Activated CD8-positive, alpha-beta T cell treated with anti-CD3 and anti-CD28 coated beads for 36 hours (primary cell): Measurements from ENCODE around the gene COL20A1. TPM values are rescaled to one million over a fixed set of nuclear protein-coding genes. Genes with fewer than 3 reads are reported as not detected.

Source experiments
- ATAC-seq: fragments of 200-7000 bp; cut with Tn5 transposase; one replicate; pipeline ENCODE4 v1.10.0; 2021; ENCODE audit warnings: mild to moderate bottlenecking, moderate library complexity
- CTCF ChIA-PET: fragments of 350-600 bp; sonication (Branson Sonifier 250); formaldehyde crosslinking; loops from one replicate; lab custom pipeline; 2021; ENCODE audit warnings: antibody characterized with exemption; lab: Charles Lee
- POLR2A ChIA-PET: fragments of 350-600 bp; sonication (Branson Sonifier 250); formaldehyde crosslinking; loops from one replicate; lab custom pipeline; 2021; ENCODE audit warnings: antibody characterized with exemption; lab: Charles Lee
- DNase-seq: peaks from one replicate; pipeline ENCODE4 v3.0.0-alpha.2; 2020
- H3K27ac Mint-ChIP-seq: one replicate; pipeline ENCODE4 v1.8.0; 2021; ENCODE audit warnings: mild to moderate bottlenecking, mixed read lengths
- H3K27me3 Mint-ChIP-seq: one replicate; pipeline ENCODE4 v1.8.0; 2021; ENCODE audit warnings: mixed read lengths
- H3K36me3 Mint-ChIP-seq: one replicate; pipeline ENCODE4 v1.8.0; 2021; ENCODE audit warnings: low read depth, mixed read lengths
- H3K4me1 Mint-ChIP-seq: one replicate; pipeline ENCODE4 v1.8.0; 2021; ENCODE audit warnings: low read depth, mixed read lengths
- H3K4me3 Mint-ChIP-seq: one replicate; pipeline ENCODE4 v1.8.0; 2021; ENCODE audit warnings: mild to moderate bottlenecking, moderate library complexity, mixed read lengths
- H3K9me3 Mint-ChIP-seq: one replicate; pipeline ENCODE4 v1.8.0; 2021; ENCODE audit warnings: mixed read lengths
- intact Hi-C: fragments of 100-400 bp; cut with micrococcal nuclease; formaldehyde crosslinking; loops from one replicate; pipeline ENCODE4 v1.10.0; 2022
- total RNA-seq, 2 experiments: library from RNA; stranded (reverse); gene quantifications; one replicate each; pipeline ENCODE4 v1.2.3, GENCODE V29; 2021
- TF ChIP-seq, protein P1 (sequence below): fragments of 200-600 bp; IDR thresholded peaks from one replicate; pipeline ENCODE4 v1.8.0; 2022; ENCODE audit warnings: antibody characterized with exemption, mild to moderate bottlenecking

Gene COL20A1
- total RNA-seq, 2 experiments from 2014 or later = 0.04 TPM; not detected in 1

DNA sequence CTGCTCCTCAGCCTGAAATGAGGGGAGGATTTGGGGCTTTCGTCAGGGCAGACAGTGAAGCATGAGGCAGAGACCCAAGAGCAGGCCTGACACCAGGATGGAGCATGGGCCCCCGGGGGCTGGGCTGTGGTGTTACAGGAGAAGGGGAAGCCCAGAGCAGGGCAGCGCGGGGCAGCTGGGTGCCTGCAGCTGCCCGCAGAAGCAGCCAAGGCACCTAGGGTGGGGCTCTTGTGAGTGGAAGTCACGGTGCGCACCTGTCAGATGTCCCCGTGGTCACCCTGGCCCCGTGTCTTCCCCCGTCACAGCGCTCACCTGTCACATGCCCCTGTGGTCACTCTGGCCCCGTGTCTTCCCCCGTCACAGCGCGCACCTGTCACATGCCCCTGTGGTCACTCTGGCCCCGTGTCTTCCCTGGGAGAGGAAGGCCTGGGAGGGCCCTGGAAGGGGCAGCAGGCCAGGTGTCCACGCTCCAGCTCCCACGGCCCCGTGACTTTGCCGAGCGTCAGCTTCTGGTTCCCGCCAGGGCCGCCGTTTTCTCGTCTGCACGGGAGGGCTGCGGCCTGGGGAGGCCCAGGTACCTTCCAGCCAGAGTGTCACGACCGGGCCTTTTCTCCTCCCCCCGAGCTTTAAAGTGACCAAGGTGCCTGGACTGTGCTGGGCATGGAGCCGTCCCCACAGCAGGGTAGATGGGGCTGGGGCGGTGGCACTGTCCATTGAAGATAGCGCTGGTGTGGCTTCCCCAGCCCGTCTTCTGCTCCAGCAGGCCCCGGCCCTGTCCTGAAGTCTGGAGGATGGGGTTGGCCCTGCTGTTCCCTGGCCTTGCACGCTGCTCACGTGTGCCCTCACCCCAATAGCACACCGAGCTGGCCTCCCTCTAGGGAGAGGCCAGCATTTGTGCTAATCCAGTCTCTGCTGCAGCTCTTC lies 11.0 kb upstream of the COL20A1 start:
- ATAC-seq (no peak), DNase-seq (no peak)
- no peak overlapping the region for H3K27ac Mint-ChIP-seq
- ChIA-PET CTCF (interaction anchor here (0.7 to 3.0 kb wide), 4 partner anchors 9 to 59 kb away, joined by 3 to 18 read pairs (median 8); partner anchors contain the start of gene COL20A1), POLR2A (interaction anchor here (1.7 kb wide), 1 partner anchor 9 kb away, joined by 4 read pairs; the partner anchor contains the start of gene ARFGAP1)
- intact Hi-C loops = no loop called here
- no peak overlapping the region for H3K4me3 Mint-ChIP-seq
- peaks cover 3% of the 10 kb centered on the region for H3K4me1 Mint-ChIP-seq
- TF ChIP-seq, protein P1, sequence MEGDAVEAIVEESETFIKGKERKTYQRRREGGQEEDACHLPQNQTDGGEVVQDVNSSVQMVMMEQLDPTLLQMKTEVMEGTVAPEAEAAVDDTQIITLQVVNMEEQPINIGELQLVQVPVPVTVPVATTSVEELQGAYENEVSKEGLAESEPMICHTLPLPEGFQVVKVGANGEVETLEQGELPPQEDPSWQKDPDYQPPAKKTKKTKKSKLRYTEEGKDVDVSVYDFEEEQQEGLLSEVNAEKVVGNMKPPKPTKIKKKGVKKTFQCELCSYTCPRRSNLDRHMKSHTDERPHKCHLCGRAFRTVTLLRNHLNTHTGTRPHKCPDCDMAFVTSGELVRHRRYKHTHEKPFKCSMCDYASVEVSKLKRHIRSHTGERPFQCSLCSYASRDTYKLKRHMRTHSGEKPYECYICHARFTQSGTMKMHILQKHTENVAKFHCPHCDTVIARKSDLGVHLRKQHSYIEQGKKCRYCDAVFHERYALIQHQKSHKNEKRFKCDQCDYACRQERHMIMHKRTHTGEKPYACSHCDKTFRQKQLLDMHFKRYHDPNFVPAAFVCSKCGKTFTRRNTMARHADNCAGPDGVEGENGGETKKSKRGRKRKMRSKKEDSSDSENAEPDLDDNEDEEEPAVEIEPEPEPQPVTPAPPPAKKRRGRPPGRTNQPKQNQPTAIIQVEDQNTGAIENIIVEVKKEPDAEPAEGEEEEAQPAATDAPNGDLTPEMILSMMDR = no peak
- peaks cover 7% of the 10 kb centered on the region for H3K36me3 Mint-ChIP-seq
- no peaks in the 10 kb centered on the region for H3K9me3 Mint-ChIP-seq
- H3K27me3 Mint-ChIP-seq = no peaks in the 10 kb centered on the region

DNA sequence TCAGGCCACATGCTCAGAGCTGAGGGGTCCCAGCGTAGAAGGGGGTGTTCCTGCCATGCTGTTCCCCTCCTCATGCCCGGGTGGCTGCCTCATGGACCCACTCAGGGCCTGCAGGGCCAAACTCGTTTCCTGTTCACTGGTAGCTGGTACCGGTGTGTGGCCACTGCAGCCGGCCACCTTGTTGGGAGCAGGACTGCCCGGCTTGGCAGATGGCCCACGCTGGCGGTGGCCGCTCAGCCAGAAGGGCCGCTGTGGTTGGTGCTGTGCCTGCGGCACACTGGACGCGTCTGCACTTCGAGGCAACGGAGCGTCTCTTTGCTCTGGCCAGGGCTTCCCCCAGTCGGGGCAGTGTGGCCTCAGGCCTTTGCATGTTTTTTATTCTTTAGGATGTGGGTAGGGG lies 10.0 kb upstream of the COL20A1 start:
- ATAC-seq = no peak
- TF ChIP-seq, protein P1 = no peak
- Mint-ChIP-seq H3K27me3 (no peaks in the 10 kb centered on the region), H3K4me1 (peaks cover 3% of the 10 kb centered on the region), H3K27ac (no peak overlapping the region), H3K9me3 (no peaks in the 10 kb centered on the region), H3K4me3 (no peak overlapping the region), H3K36me3 (peaks cover 7% of the 10 kb centered on the region)
- intact Hi-C loops = no loop called here
- ChIA-PET POLR2A (interaction anchor here (1.3 kb wide), 1 partner anchor 10 kb away, joined by 6 read pairs; the partner anchor contains the start of gene ARFGAP1), CTCF (interaction anchor here (1.7 to 3.0 kb wide), 2 partner anchors 8 to 99 kb away, joined by 4 to 12 read pairs; partner anchors contain the start of gene COL20A1)
- no peak for DNase-seq

DNA sequence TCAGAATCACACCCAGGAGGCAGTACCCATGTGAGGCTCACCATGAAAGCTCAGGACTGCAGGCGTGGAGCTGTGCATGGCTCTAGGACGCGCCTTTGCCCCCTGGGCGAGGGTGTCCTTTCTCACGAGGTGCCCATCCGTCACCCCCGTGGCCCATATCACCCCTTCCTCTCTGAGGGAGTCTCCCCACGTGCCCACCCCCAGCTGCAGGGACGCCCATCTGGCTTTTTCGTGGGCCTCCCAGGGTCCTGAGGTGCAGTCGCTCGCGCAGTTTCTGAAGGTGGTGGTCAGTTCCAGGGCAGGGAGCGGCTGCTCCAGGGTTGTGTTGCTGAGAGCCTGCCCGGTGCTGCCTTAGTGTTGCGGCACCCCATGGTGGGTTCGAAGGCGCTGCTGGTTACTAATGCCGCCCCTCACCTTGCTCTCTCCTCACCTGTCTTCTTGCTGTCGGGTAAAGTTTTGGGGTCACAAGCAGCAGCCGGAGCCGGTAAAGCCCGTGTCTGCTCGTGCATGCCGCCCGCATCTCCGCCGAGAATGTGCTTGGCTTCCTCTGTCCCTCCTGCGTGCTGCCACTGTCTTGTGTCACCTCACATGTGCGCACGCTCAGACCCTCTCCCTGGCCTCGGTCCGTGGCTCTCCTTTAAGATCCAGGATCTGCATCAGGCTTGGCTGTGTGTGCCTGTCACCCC lies 9.4 kb upstream of the COL20A1 start:
- Mint-ChIP-seq H3K36me3 (peaks cover 7% of the 10 kb centered on the region), H3K27ac (peak overlapping the region; percentile 83), H3K4me1 (peaks cover 3% of the 10 kb centered on the region), H3K9me3 (no peaks in the 10 kb centered on the region), H3K4me3 (peak overlapping the region; percentile 70), H3K27me3 (no peaks in the 10 kb centered on the region)
- POLR2A ChIA-PET = interaction anchor here (1.3 kb wide), 1 partner anchor 10 kb away, joined by 6 read pairs; the partner anchor contains the start of gene ARFGAP1
- DNase-seq (no peak), ATAC-seq (peak; percentile 45)
- TF ChIP-seq, protein P1 = no peak
- CTCF ChIA-PET = interaction anchor here (1.0 to 1.7 kb wide), 3 partner anchors 11 to 99 kb away, joined by 3 to 8 read pairs (median 4); no protein-coding TSS in a partner anchor
- intact Hi-C loops = no loop called here

DNA sequence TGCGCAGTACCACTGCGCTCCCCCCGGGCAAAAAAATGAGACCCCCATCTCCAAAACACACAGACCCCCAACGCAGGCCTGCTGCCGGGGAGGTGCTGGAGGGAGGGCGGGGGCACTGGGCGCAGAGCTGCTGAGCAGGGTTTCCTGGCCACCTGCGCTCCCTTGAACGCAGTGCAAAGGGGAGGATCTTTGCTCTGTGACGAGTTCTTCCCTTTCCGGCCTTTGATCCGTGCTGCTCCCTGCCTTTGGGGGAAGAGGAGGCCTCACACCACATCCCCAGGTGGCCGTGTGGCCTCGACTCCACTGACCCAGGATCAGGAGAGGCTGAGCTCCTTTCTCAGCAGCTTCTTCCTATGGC lies 8.9 kb upstream of the COL20A1 start:
- intact Hi-C loops = no loop called here
- Mint-ChIP-seq H3K27me3 (no peaks in the 10 kb centered on the region), H3K9me3 (no peaks in the 10 kb centered on the region), H3K36me3 (peaks cover 7% of the 10 kb centered on the region), H3K27ac (peak overlapping the region; percentile 83), H3K4me1 (peaks cover 3% of the 10 kb centered on the region), H3K4me3 (peak overlapping the region; percentile 70)
- POLR2A ChIA-PET = interaction anchor here (1.2 to 1.5 kb wide), 3 partner anchors 8 to 12 kb away, joined by 4 to 6 read pairs (median 6); partner anchors contain the start of gene ARFGAP1
- TF ChIP-seq, protein P1 = no peak
- DNase-seq = peak; percentile 42
- CTCF ChIA-PET = interaction anchor here (1.0 to 1.7 kb wide), 3 partner anchors 11 to 98 kb away, joined by 3 to 8 read pairs (median 4); no protein-coding TSS in a partner anchor
- ATAC-seq = peak; percentile 82
